GM21528 (cell line): ENCODE measurements around the gene FRMD3.

Source experiments
- ATAC-seq: cut with Tn5 transposase; IDR thresholded peaks from one replicate; pipeline ENCODE4 v1.9.1; 2021; ENCODE audit warnings: mild to moderate bottlenecking, moderate library complexity; ENCODE audit not compliant: unreplicated experiment, low FRiP score

FRMD3 gene

GRCh38 chr9:83204047-83204446 is 334.2 kb downstream of the FRMD3 start:
- no peak for ATAC-seq

GRCh38 chr9:83200531-83200930 is 337.7 kb downstream of the FRMD3 start:
- ATAC-seq, result no peak

GRCh38 chr9:83199832-83200231 is 338.4 kb downstream of the FRMD3 start:
- no peak for ATAC-seq

GRCh38 chr9:83199240-83199639 is 339.0 kb downstream of the FRMD3 start:
- no peak for ATAC-seq

GRCh38 chr9:83198371-83198770 is 339.8 kb downstream of the FRMD3 start:
- no peak for ATAC-seq

GRCh38 chr9:83197591-83197990 is 340.6 kb downstream of the FRMD3 start:
- no peak for ATAC-seq

GRCh38 chr9:83196946-83197345 is 341.3 kb downstream of the FRMD3 start:
- no peak for ATAC-seq
